MCF 10A (cell line): ENCODE measurements around the gene SBK2. TPM values are rescaled to one million over a fixed set of nuclear protein-coding genes. Genes with fewer than 3 reads are reported as not detected.

ENCODE experiments used
- BruUV-seq: library from RNA; stranded (reverse); fragments of 400-500 nt; replicated peaks from 2 replicates; lab custom pipeline; 2021; lab: Mats Ljungman, UMichigan
- CTCF ChIA-PET: fragments of 300-600 bp; sonication (Branson Sonifier 250); formaldehyde crosslinking; extraction: SDS; loops from one replicate; lab custom pipeline; 2021; ENCODE audit warnings: antibody characterized with exemption, inconsistent platforms; lab: Yijun Ruan, JAX
- POLR2A ChIA-PET: fragments of 300-600, 350-650 bp; sonication (Branson Sonifier 250); formaldehyde crosslinking; extraction: SDS; loops from one replicate; lab custom pipeline; 2020; ENCODE audit warnings: antibody characterized with exemption, inconsistent platforms; lab: Yijun Ruan, JAX
- DNase-seq: peaks from one replicate; pipeline ENCODE4 v3.0.0-alpha.2; 2018; ENCODE audit not compliant: unreplicated experiment
- H3K27ac Mint-ChIP-seq: one replicate; pipeline ENCODE4 v1.8.0; 2022; ENCODE audit warnings: mild to moderate bottlenecking, low read depth, mixed read lengths; ENCODE audit not compliant: unreplicated experiment
- H3K27me3 Mint-ChIP-seq: one replicate; pipeline ENCODE4 v1.8.0; 2022; ENCODE audit warnings: mixed read lengths; ENCODE audit not compliant: insufficient read depth, unreplicated experiment
- H3K36me3 Mint-ChIP-seq: one replicate; pipeline ENCODE4 v1.8.0; 2022; ENCODE audit warnings: mild to moderate bottlenecking, moderate library complexity, mixed read lengths; ENCODE audit not compliant: insufficient read depth, unreplicated experiment
- H3K4me1 Mint-ChIP-seq: one replicate; pipeline ENCODE4 v1.8.0; 2022; ENCODE audit warnings: mixed read lengths; ENCODE audit not compliant: insufficient read depth, unreplicated experiment
- H3K4me3 Mint-ChIP-seq: one replicate; pipeline ENCODE4 v1.8.0; 2022; ENCODE audit warnings: mild to moderate bottlenecking, moderate library complexity, mixed read lengths; ENCODE audit not compliant: unreplicated experiment
- H3K9me3 Mint-ChIP-seq: one replicate; pipeline ENCODE4 v1.8.0; 2022; ENCODE audit warnings: mixed read lengths; ENCODE audit not compliant: unreplicated experiment
- CTCF ChIP-seq: fragments of 200-600 bp; IDR thresholded peaks from one replicate; pipeline ENCODE4 v1.8.0; 2022; ENCODE audit warnings: antibody characterized with exemption, mild to moderate bottlenecking; ENCODE audit not compliant: unreplicated experiment
- intact Hi-C: fragments of 100-400 bp; cut with micrococcal nuclease; formaldehyde crosslinking; loops from 2 replicates; pipeline ENCODE4 v1.14.1; 2022
- total RNA-seq: library from RNA; stranded (reverse); gene quantifications from 2 replicates; pipeline ENCODE4 v1.2.3, GENCODE V29; 2022

The SBK2 gene
- total RNA-seq, 1 experiment from 2014 or later, result not detected

- ChIA-PET POLR2A (interaction anchor here (0.7 to 0.8 kb wide), 2 partner anchors 9 to 344 kb away, joined by 3 to 4 read pairs; no protein-coding TSS in a partner anchor), CTCF (interaction anchor here (0.6 to 6.2 kb wide), 4 partner anchors 9 to 336 kb away, joined by 3 to 51 read pairs (median 14); no protein-coding TSS in a partner anchor)
- no peaks in the 10 kb centered on the region for H3K9me3 Mint-ChIP-seq
- intact Hi-C loops, result no loop called here
- no peaks in the 10 kb centered on the region for H3K27me3 Mint-ChIP-seq
- BruUV-seq, result no TSS peak
- no peak overlapping the region for H3K4me3 Mint-ChIP-seq
- peaks cover 17% of the 10 kb centered on the region for H3K4me1 Mint-ChIP-seq
- H3K36me3 Mint-ChIP-seq, result peaks cover 5% of the 10 kb centered on the region
- no peak for TF ChIP-seq CTCF
- DNase-seq, result no peak
- no peak overlapping the region for H3K27ac Mint-ChIP-seq
Observed at GRCh38 chr19:55495646-55496349, 41.1 kb downstream of the SBK2 start.

GRCh38 chr19:55494172-55494761 lies 42.7 kb downstream of the SBK2 start:
- no peak overlapping the region for H3K4me3 Mint-ChIP-seq
- no peaks in the 10 kb centered on the region for H3K27me3 Mint-ChIP-seq
- BruUV-seq, result no TSS peak
- H3K36me3 Mint-ChIP-seq, result peaks cover 5% of the 10 kb centered on the region
- peaks cover 17% of the 10 kb centered on the region for H3K4me1 Mint-ChIP-seq
- intact Hi-C loops, result no loop called here
- TF ChIP-seq CTCF, result no peak
- ChIA-PET POLR2A (no interaction called here), CTCF (interaction anchor here (0.7 to 6.2 kb wide), 7 partner anchors 11 to 203 kb away, joined by 3 to 51 read pairs (median 3); partner anchors contain the start of gene U2AF2)
- DNase-seq, result peak; percentile 19
- H3K27ac Mint-ChIP-seq, result no peak overlapping the region
- H3K9me3 Mint-ChIP-seq, result no peaks in the 10 kb centered on the region

- CTCF ChIA-PET, result interaction anchor here (1.2 to 6.2 kb wide), 2 partner anchors 11 to 27 kb away, joined by 3 to 51 read pairs; no protein-coding TSS in a partner anchor
- Mint-ChIP-seq H3K36me3 (peaks cover 5% of the 10 kb centered on the region), H3K9me3 (no peaks in the 10 kb centered on the region), H3K27ac (no peak overlapping the region), H3K27me3 (no peaks in the 10 kb centered on the region), H3K4me1 (peaks cover 17% of the 10 kb centered on the region), H3K4me3 (no peak overlapping the region)
- BruUV-seq, result no TSS peak
- intact Hi-C loops, result no loop called here
- no peak for TF ChIP-seq CTCF
- POLR2A ChIA-PET, result no interaction called here
- no peak for DNase-seq
Observed at GRCh38 chr19:55493645-55494171, 43.2 kb downstream of the SBK2 start.

- Mint-ChIP-seq H3K4me3 (no peak overlapping the region), H3K27me3 (no peaks in the 10 kb centered on the region), H3K36me3 (peaks cover 5% of the 10 kb centered on the region), H3K9me3 (no peaks in the 10 kb centered on the region), H3K4me1 (peaks cover 17% of the 10 kb centered on the region), H3K27ac (no peak overlapping the region)
- no peak for DNase-seq
- ChIA-PET CTCF (interaction anchor here (0.6 to 6.2 kb wide), 3 partner anchors 8 to 26 kb away, joined by 3 to 51 read pairs (median 11); no protein-coding TSS in a partner anchor), POLR2A (no interaction called here)
- no TSS peak for BruUV-seq
- intact Hi-C loops, result no loop called here
- no peak for TF ChIP-seq CTCF
Observed at GRCh38 chr19:55493052-55493644, 43.8 kb downstream of the SBK2 start.
